GM04504 (cell line): ENCODE data around the gene UPK3BL1.
"Not testable (repeated sequence)": the region's sequence is repeated elsewhere in the genome, so short reads cannot be mapped to it uniquely, and the experiment has no call there.

Experiments used
- DNase-seq: peaks from one replicate; pipeline ENCODE4 v3.0.0-alpha.2; 2012; ENCODE audit warnings: low read depth

Gene UPK3BL1

DNA sequence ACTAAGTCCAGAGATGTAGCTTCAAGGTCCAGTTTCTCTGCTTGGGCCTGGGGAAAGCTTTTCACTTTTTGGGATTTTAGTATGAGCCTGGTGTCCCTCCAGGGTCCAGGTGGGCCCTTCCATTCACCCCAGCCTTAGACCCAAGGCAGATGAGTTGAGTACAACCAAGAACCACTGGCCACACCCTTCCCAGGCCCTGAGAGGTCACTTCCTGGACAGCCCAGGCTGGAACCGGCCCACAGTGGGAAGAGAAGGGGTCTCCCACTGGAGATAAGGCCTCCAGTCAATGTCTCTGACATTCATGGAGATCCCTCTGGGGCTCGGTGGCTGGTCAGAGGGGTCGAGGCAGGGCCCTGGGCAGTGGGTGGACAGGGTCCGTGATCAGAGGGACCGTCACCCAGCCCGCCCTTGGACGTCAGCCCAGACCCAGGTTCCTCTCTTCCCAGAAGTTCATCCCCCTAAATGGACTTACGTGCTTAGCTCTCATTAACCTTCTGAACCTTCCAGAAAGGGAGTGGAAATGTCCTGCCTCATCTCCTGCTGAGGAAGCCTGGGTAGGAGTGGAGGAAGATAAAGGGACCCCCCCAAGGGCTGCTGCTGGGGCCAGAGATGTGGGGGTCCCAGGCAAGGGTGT, 15.2 kb downstream of the UPK3BL1 start:
- DNase-seq: not testable (repeated sequence)

DNA sequence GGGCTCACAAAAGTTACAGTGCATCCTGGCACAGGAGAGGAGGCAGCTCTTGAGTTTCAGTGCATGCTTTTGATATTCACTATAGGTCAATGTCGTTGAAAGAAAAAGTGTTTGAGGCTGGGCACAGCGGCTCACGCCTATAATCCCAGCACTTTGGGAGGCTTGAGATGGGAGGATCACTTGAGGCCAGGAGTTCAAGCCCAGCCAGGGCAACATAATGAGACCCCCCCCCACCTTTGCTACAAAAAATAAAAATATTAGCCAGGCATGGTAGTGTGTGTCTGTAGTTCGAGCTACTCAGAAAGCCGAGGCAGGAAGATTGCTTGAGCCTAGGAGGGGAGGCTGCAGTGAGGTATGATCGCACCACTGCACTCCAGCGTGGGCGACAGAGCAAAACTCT, 24.5 kb downstream of the UPK3BL1 start:
- not testable (repeated sequence) for DNase-seq

DNA sequence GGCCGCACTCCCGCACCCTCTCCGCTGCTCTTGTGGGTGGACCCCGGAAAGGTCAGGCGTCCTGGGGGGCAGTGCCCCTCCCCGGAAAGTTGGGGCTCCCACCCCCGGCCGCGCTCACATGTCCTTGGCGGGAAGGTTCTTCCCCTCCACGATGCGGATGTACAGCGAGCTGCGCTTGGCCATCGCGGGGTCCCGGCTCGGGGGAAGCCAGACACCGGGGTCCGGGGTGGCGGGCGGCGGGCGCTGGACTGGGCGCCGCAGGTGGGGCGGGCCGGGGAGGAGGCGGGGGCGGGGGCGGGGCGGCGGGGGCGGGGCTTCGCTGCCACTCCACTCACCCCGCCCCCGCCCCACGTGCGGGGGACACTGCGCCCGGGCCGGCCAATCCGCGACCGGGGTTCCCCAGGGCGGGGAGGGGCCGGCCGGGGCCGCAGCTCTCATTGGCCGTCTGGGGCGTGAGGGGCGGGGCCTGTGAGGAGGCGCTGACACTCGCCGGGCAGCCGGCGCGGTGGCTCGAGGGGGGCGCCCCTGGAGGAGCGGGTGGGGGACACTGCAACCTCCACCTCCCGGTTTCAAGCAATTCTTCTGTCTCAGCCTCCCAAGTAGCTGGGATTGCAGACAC, 26.0 kb downstream of the UPK3BL1 start, which contains the start of gene RASA4:
RASA4 (minus strand) TSS at position 250 of the 619 bp plus-strand sequence; CDS start at position 183, 67 bp downstream.
- DNase-seq: not testable (repeated sequence)

DNA sequence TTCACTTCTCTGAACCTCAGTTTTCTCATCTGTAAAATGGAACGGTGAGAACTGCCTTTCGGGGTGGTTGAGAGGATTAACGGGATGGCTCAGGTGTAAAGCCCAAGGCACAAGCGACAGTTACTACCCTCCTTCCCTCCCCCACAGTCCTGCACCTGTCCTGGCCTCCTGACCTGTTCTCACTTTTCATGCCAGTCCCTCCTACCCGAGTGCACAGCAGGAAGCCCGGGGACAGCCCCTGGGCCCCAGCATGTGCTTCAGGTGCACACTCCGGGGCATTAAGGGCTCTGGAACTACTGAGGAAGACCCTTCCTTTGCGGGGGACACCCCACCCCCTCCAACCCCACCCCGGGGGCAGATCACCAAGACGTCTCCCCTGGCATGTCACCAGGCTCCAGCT, 26.7 kb downstream of the UPK3BL1 start:
- DNase-seq: not testable (repeated sequence)

DNA sequence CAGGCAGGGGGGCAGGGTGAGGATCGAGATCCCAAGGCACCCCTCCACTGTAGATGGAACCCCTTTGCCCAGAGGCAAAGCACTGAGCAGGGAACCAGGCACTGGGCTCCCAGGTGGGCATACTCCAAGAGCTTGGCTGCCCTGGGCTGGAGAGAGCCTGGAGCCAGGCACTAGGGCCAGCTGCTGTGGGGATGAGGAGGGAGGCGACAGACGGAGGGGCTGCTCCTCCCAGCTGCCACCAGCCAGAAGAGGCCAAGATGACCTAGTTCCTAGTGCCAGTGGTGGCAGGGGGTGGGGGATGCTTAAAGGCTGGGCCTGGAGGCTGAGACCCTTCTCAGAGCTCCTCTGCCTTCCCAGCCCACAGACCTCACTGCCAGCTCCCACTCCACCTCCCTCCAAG, 27.7 kb downstream of the UPK3BL1 start:
- not testable (repeated sequence) for DNase-seq

DNA sequence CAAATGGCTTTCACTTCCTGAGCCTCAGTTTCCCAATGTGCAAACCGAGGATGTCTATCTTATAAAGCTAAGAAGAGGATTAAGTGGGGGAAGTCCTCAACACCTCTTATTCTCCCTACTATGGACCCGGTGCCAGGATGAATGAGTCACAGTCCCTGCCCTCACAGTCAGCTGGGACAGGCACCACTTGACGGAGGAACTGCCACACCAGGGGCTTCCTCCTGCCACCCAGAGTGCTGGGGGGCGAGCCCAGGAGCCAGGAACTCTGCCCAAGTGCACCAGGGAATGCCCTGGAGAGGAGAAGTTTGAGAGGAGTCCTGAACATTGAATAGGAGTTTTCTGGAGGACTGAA, 28.3 kb downstream of the UPK3BL1 start:
- DNase-seq: not testable (repeated sequence)

DNA sequence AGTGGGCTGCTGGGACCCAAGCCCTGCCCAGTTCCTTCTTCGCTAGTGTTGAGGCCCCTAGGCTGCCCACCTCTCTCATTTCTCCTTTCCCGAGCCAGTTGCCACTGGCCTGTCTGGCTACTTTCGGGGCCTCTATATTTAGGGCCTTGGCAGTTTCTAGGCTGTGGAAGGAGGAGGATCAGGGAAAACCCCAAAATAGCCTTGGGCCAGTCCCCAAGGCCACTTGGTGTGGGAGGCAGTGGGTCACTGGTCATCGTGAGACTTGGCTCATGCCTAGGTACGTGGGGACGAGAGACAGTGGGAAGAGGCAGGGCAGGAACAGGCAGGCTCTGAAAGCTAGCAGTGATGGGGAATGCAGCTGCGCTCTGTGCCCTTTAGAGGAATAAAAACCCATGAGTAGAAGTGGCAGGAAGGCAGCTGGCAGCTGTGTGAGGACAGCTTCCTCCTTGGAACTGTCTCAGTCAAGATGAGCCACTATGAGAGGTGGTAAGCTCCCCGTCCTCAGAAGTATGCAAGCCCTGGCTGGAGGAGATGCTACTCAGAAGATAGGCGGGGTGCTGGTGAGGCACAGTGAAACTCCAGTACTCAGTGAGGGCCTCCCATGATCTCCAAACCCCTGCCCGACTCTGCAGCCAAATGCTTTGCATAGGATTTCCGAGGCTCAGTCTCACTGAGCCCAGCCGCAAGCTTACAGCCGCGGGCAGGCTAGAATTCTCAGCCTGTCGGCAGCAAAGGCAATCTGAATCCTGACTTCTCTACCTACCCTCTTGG, 28.8 kb downstream of the UPK3BL1 start:
- not testable (repeated sequence) for DNase-seq

DNA sequence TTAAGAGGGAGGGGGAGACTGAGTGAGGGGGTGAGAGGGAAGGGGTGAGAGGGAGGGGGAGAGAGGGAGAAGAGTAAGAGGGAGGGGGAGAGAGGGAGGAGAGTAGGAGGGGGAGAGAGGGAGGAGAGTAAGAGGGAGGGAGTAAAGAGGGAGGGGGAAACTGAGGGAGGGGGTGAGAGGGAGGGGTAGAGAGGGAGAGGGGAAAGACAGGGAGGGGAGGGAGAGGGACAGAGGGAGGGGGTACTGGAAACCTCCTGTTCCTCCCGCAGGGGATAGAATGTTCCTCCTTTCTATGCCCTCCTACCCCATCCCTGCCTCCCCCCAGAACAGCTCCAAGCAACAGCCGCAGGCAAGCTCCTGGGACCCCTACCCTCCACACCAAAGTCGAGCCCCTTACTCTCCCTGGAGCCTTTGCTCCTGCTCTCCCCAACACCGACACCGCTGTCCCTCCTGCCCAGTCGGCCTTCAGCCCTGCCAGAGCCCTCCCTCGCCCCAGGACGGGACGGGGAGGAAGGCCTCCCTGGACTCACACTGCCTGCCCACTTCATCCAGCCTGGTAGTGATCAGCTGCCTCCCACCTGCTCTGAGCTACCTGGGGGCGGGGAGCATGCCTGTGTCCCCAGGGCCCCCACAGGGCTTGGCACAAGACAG, 30.8 kb downstream of the UPK3BL1 start:
- DNase-seq: not testable (repeated sequence)

DNA sequence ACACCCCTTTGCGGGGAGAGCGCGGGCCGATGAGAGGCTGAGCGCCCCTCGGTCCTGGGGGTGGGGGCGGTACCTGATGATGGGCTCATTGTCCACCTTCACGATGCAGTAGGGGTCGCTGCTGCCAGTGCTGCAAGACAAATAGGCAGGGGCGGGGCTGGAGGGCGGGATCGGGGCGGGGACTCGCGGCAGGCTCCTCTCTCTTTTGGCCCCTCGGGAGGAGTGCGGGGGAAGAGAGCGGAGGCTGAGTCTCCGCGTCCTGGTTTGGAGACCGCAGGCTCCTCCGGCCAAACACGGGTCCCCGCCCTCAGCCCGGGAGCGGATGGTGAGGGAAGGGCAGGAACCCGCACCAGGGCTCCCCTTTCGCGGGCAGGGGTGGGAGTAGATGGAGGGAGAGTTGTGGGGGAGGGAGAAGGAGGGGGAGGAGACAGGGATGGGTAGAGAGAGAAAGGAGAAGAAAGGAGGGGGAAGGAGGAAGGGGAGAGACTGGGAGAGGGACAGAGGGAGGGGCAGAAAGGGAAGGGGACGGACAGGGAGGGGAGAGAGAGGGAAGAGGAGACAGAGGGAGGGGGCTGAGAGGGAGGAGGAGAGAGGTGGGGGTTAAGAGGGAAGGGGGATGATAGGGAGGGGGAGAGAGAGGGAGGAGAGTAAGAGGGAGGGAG, 31.4 kb downstream of the UPK3BL1 start:
- not testable (repeated sequence) for DNase-seq

DNA sequence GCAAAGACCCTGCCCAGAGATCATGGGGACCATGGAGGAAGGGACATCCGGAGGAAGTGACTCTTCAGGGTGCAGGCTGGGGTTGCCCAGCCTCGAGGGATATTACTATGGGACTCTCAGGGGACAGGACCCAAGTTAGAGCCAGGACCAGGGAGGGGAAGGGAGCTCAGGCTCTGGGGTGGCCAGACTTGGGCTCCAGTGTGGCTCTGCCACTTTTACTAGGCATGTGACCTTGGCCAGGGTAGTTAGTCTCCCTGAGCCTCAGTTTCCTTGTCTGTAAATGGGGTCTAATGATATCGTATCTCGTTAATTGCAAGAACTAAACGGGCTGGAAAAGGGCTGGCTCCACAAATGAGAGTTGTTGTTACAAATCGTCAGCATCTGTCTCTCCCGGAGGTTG, 32.1 kb downstream of the UPK3BL1 start:
- not testable (repeated sequence) for DNase-seq

DNA sequence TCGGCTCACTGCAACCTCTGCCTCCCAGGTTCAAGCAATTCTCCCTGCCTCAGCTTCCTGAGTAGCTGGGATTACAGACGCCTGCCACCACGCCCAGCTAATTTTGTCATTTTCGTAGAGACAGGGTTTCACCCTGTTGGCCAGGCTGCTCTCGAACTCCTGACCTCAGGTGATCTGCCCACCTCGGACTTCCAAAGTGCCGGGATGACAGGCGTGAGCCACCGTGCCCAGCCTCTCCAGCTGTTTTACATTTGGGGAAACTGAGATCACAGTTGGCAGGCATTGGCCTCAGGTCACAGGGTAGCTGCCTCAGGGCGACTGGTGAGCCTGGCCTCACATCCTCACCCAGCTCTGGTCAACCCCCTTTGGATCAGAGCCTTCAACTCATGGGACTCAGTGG, 32.9 kb downstream of the UPK3BL1 start:
- DNase-seq: not testable (repeated sequence)

DNA sequence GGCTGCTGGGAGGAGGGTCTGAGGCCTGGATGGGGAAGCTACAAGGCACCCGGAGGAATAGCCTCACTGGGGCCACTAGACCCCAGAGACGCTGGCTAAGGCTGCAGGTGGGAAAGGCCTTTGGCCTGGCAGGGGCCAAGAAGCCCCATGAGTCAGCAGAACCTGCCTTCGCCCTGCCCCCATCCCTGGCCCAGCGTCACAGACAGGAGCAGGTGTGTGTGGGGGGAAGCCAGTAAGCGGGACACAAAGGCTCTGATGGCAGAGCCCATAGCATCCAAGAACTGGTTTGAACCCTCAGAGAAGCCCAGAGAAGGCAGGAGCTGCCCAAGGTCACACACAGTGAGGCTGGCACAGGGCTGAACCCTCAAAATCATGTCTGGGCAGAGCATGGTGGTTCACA, 35.7 kb downstream of the UPK3BL1 start:
- not testable (repeated sequence) for DNase-seq

DNA sequence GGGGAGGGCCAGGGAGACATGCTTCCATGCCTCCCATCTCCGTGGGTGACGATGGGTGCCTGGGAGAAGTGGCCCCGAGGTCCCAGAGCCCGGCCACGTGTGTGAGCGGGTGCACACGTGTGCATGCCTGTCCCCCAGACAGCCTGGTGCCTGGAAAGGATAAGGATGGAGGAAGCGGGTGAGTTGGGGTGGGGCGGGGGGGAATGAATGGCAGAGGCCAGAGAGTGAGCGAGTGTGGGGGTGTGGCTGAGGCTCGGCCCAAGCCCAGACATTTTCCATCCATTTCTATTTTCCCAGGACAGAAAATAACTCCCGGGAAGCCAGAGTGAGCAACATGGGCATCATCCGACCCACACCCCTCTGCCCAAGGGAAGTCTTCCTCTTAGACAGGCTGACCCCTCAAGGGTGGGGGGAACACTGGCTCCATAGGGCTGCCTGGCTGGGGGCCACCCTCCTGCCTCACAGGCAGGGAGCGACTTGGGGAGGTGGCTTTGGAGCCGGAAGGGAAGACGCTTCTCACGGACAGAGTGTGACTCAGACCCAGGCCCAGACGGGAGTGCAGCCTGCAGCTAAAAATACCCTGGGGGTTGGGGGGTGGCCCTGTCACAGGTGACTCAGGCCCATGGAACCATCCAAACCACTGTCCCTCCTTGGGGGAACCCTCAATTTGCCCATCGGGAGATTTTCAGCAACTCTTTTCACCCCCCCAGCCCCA, 38.0 kb downstream of the UPK3BL1 start:
- DNase-seq: not testable (repeated sequence)

DNA sequence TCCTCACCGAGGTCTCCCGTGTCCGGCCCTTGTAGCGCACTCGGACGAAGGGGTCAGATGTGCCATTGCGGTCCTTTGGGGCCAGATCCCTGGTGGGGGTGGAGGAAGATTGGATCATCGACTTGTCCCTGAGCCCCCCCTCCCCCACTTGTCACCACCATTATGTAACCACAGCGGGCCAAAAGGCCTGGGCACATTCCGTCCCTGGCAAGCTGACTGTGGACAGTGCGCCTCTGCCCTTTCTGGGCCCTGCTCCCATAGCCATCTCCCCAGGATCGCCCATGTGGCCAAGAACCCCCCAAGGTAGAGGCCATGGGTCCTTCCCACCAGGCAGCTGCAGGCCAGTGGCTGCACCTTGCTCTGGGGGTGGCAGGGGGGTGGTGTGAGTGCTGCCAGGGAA, 40.3 kb downstream of the UPK3BL1 start:
- not testable (repeated sequence) for DNase-seq

DNA sequence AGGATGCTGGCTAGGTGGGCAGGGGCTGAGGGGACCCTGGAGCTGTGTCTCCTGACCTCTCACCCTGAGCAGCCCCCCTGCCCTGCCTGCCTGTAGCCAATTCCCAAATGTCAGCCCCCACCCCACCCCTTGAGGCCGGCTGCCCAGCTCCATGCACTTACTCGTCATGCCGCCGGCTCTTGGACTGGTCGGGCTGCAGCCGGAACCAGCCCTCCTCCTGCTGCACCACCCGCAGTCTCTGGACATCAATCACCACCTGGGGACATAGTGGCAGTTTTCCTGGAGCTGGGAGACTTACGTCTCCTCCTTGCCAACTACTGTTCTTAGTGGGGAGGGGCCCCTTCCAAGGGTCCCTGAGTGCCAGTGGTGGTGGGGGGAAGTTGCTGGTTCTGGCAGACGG, 42.9 kb downstream of the UPK3BL1 start:
- not testable (repeated sequence) for DNase-seq

DNA sequence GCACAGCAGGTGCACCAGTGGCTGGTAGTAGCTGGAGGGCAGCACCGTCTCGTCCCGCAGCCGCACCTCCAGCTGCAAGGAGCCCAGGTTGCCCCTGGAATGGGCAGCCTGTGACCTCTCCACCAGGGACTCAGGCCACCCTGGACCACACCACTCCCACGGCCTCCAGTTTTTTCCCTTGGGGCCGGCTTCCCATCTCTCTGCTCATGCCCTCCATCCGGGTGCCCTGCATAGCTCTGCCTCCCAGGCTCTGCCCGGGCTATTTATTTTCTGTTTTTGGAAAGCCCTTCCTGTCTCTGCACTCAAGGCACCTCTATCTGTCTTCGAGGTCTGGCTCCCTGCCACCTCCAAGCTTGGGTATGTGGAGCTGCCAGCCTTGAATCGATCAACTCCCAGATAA, 46.6 kb downstream of the UPK3BL1 start:
- DNase-seq: not testable (repeated sequence)

DNA sequence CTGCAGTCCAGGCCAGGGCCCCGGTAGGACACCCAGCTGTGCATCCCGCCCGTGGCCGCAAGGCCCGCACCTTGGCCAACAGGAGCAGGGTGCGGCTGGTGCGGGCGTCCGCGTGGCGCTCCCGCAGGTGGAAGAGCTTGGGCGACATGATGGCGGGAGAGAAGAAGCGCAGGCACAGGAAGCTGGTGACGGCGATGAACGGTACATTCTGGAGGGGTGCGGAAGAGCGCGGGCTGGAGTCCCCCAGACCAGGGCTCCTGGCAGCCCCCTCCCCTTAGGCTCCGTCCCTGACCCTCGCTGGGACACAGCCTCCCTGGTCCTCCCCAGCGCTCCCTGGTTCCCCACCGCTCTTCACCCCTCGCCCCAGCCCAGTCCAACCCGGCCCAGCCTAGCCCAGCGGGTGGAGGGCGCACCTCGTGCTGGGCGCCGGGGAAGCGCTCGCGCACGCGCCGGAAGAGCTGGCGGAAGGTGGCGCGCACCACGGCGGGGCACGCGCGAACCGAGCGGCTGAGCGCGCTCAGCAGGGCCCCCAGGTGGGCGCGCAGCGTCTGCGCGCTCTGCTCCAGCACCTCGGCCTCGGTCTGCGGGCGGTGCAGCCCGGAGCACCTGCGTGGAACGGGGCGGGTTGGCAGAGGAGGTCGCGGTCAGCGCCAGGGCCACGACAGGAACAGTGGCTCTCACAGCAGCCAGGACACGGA, 48.8 kb downstream of the UPK3BL1 start:
- DNase-seq: not testable (repeated sequence)

DNA sequence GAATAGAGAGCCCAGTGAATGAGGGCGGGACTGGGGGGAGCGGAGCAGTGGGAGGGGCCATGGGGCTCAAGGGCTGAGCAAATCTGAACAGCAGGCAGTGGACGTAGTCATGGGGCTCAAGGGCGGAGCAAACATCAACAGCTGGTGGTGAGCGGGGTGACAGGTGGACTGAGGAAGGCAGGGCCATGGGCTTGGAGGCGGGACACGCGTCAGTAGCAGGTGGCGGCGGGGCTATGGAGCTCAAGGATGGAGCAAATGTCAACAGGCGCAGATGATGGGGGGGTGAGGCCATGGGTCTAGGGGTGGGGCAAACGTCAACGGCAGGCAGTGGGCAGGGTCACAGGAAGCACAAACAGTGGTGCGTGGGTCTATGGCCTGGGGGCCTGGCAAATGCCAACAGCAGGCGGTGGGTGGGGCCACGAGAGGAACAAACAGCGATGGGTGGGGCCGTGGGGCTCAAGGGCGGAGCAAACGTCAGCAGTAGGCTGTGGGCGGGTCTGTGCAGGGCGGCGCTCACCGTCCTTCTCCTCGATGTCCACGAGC, 50.0 kb downstream of the UPK3BL1 start:
- not testable (repeated sequence) for DNase-seq

DNA sequence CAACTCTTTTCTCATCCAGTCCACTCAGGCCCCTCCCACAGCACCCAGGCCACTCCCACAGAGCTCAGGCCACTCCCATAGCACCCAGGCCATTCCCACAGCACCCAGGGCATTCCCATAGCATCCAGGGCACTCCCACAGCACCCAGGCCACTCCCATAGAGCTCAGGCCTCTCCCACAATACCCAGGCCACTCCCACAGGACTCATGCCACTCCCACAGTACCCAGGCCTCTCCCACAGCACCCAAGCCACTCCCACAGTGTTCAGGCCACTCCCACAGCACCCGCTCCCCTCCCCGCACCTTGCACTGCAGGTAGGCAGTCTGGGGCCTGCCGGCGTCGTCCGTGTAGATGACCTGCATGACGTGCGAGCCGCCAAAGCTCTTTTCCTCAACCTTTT, 52.7 kb downstream of the UPK3BL1 start:
- DNase-seq: not testable (repeated sequence)
